SK-N-MC (cell line): Measurements from ENCODE around the gene PNKD.

Source experiments
- EZH2 ChIP-seq: fragments of 200-600 bp; sonication (generic); IDR thresholded peaks from one replicate; pipeline ENCODE4 v1.6.1; 2017; ENCODE audit warnings: antibody characterized with exemption
- FOXP2 ChIP-seq: optimal IDR thresholded peaks from 2 replicates; pipeline ENCODE3; 2011; ENCODE audit warnings: mild to moderate bottlenecking, moderate library complexity; ENCODE audit not compliant: insufficient read depth; ENCODE audit errors: extremely low read length, control extremely low read depth
- POLR2AphosphoS5 ChIP-seq: IDR thresholded peaks from 2 replicates; pipeline ENCODE4 v1.6.1; 2012; ENCODE audit warnings: mild to moderate bottlenecking, low read depth, low read length, borderline replicate concordance

- TF ChIP-seq EZH2 = no peak
- no peak for TF ChIP-seq POLR2AphosphoS5
- no peak for TF ChIP-seq FOXP2
These were observed 58.9 kb downstream of the PNKD start for GRCh38 chr2:218329027-218329825.
